Heart left ventricle (tissue), 16 donors: ENCODE data around the gene MAN1C1. TPM values are rescaled to one million over a fixed set of nuclear protein-coding genes. Genes with fewer than 3 reads are reported as not detected.

Experiments used
- ATAC-seq, 4 donors: fragments of 200-7000 bp; cut with Tn5 transposase; one replicate each; pipeline ENCODE4 v1.9.1; 2020 to 2022; ENCODE audit warnings: moderate library complexity in 4 of 4, mild to moderate bottlenecking in 3 of 4, moderate number of reproducible peaks in 1 of 4
- DNase-seq, 5 donors: peaks; one replicate each; pipeline ENCODE4 v3.0.0-alpha.2; 2020
- H3K27ac ChIP-seq, 12 donors: fragments of 200-600 bp; sonication (generic) in 4 of 12; one replicate each; pipeline versions ENCODE4 v1.5.0 to v1.8.0; 2016 to 2022; ENCODE audit warnings: mild to moderate bottlenecking in 2 of 12
- H3K27me3 ChIP-seq, 9 donors: fragments of 200-600 bp; sonication (generic) in 2 of 9; one replicate each; pipeline versions ENCODE4 v1.5.1 to v1.8.0; 2016 to 2022; ENCODE audit warnings: mild to moderate bottlenecking in 3 of 9
- H3K36me3 ChIP-seq, 9 donors: fragments of 200-600 bp; sonication (generic) in 2 of 9; one replicate each; pipeline versions ENCODE4 v1.5.0 to v1.8.0; 2018 to 2022; ENCODE audit warnings: mild to moderate bottlenecking in 2 of 9
- H3K4me1 ChIP-seq, 12 donors: fragments of 200-600 bp; sonication (generic) in 4 of 12; one replicate each; pipeline versions ENCODE4 v1.5.0 to v1.8.0; 2016 to 2022; ENCODE audit warnings: mild to moderate bottlenecking in 3 of 12
- H3K4me3 ChIP-seq, 12 donors: fragments of 200-600 bp; sonication (generic) in 4 of 12; one replicate each; pipeline versions ENCODE4 v1.5.0 to v1.8.0; 2017 to 2022; ENCODE audit warnings: mild to moderate bottlenecking in 9 of 12, moderate library complexity in 4 of 12
- H3K9me3 ChIP-seq, 12 donors: fragments of 200-600 bp; sonication (generic) in 4 of 12; one replicate each; pipeline versions ENCODE4 v1.5.0 to v1.8.0; 2016 to 2022; ENCODE audit warnings: mild to moderate bottlenecking in 1 of 12
- CTCF ChIP-seq, 12 donors: fragments of 200-600 bp; sonication (generic) in 4 of 12; IDR thresholded peaks; one replicate each; pipeline versions ENCODE4 v1.5.0 to v1.8.0; 2018 to 2022; ENCODE audit warnings: antibody characterized with exemption in 12 of 12, mild to moderate bottlenecking in 5 of 12
- POLR2A ChIP-seq, 2 donors: fragments of 450-650 bp; IDR thresholded peaks; one replicate each; pipeline ENCODE4 v1.6.1; 2017; ENCODE audit warnings: antibody characterized with exemption in 2 of 2, mild to moderate bottlenecking in 2 of 2, moderate library complexity in 2 of 2
- WGBS, 4 donors: extraction: QIAGEN DNeasy Blood & Tissue Kit in 2 of 4; methylation state at CpG; one replicate each; pipeline versions ENCODE4 v1.1.5 to v1.1.7; 2013 to 2018; 5-methylcytosine and 5-hydroxymethylcytosine counted together
- intact Hi-C, 10 donors: fragments of 100-400 bp; cut with DNase I; formaldehyde crosslinking; loops; one replicate each; pipeline versions ENCODE4 v1.11.1 to v1.14.2; 2022
- polyA plus RNA-seq, 2 donors: library from polyadenylated mRNA; stranded (reverse); fragments of 200-250 nt; gene quantifications; one replicate each; pipeline ENCODE4 v1.2.3, GENCODE V29; 2013
- total RNA-seq, 9 donors: library from RNA; depleted of rRNA in 2 of 9; stranded (reverse); fragments of >200 nt in 2 of 9; fragmentation: NEBNext Ultra II Directional in 3 of 9; extraction: Animal tissue kit (Norgen Biotek cat#: 25700) in 3 of 9; gene quantifications; one replicate each; pipeline versions ENCODE4 v1.1.0 to v1.2.4, GENCODE V29; 2016 to 2023
- donor health status: ischemic (EF 13 %, LVEDD 7.1; RV severe dilation, severe dysfunction).
- donor health status: healthy with polysubstance abuse.
- donor health status: DM: no; HTN: yes; CAD: no.
- donor health status: DM: no; HTN: no; CAD: no.
- donor health status: ischemic (EF 25% LVEDD 6.9; RV normal size, moderate dysfunction).
- donor health status: ischemic (EF 25% LVEDD 5.7; RV mildly dilated, moderate dysfunction).
- donor health status: healthy.
- donor health status: DM: yes; HTN: yes; CAD: no.
- donor health status: ischemic (EF 35%, LVEDD 5.7; RV mildly dilated, moderate dysfunction).
- donor health status: nonischemic (EF 11% LVEDD 7.7; RV severe dilation, severe dysfunction).
- donor health status: DM: yes; HTN: yes; CAD: no.
- donor health status: PGD.
- donor health status: ischemic (EF 29% LVEDD 5.4; RV normal size, mild dysfunction).
- donor health status: nonischemic (EF 23%, LVEDD 6.1; RV moderate dilation, normal function).

Gene MAN1C1
- total and polyA plus RNA-seq, 11 donors = 7.7 to 25.7 (median 14.7) TPM

DNA sequence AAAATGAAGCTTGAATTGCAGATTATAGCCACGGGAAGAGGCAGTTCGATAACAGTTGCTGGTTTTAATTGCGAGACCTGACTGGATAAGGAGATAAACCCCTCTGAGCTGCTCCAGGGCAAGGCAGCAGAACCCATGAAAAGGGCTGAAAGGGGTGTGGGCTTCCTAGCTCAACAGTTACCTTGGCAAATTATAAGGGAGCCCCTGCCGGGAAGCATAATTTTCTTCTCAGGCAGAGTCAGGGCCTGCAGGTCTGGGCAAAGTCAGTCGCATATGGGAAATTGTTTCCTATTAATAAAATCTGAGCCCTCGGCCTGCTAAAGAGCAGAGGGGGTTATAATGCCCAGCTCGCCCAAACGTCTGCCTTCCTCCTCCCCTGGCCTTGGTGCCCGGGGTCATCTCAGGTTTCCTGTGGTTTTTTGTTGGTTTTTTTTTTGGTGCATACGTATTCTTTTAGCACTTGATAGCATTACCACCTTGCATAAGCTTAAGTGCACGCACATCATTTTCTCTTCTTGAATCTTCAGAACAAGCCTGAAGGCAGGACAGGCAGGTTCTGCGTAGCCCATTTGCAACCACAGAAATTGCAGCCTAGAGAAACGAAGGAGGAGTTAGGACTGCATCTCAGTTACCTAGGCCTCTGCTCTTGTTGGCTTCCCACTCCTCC is 149.5 kb downstream of the MAN1C1 start:
- no peak for DNase-seq
- Histone ChIP-seq H3K27me3 (no peaks in the 10 kb centered on the region), H3K36me3 (peaks cover 0 to 10% (median 0%) of the 10 kb centered on the region in 9 donors), H3K9me3 (no peaks in the 10 kb centered on the region), H3K27ac (peak overlapping the region in 2 of 12 donors; percentile 32 to 52), H3K4me3 (no peak overlapping the region), H3K4me1 (peaks cover 0 to 39% (median 25%) of the 10 kb centered on the region in 12 donors)
- no peak for TF ChIP-seq CTCF (IDR thresholded peaks at IDR 0.05)
- no peak for TF ChIP-seq POLR2A (IDR thresholded peaks at IDR 0.05)
- 51 to 65% (median 59%) methylated on average over 13 of the region's 13 CpGs for WGBS, 4 donors
- ATAC-seq = no peak
- intact Hi-C loops = no loop called here

DNA sequence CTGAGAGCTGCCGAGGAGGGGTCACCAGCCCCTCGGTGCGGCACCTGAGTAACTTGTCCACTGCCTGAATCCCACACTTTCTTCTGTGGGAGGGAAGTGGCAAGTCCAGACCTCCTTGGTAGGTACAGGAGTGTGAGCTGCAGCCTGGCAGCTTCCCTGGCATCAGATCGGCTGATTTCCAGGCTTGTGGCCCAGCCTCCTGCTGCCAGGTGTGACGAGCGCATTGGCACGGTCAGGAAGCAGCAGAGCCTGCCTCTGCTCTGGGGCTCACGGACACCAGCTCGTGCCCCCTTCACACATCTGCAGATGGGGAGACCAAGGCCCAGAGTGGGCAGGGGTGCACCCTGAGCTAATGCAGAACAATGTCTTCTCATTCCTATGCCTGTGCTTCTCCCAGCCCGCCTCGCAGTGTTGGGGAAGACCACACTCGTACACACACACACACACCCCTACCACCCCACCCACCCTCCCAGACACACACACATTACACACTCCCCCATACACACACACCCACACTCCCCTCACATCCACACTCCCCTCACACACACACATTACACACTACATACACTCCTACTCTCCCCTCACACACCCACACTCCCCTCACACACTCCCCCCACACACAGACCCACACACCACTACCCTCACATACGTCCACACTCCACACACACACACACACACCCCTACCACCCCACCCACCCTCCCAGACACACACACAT is 150.3 kb downstream of the MAN1C1 start:
- Histone ChIP-seq H3K9me3 (no peaks in the 10 kb centered on the region), H3K27ac (peak overlapping the region in 2 of 12 donors; percentile 15 to 52), H3K4me3 (no peak overlapping the region), H3K4me1 (peaks cover 0 to 48% (median 29%) of the 10 kb centered on the region in 12 donors), H3K27me3 (no peaks in the 10 kb centered on the region), H3K36me3 (peaks cover 0 to 11% (median 2%) of the 10 kb centered on the region in 9 donors)
- ATAC-seq (peak in 3 of 4 donors; percentile 31 to 44 (median 38)), DNase-seq (peak in 1 of 5 donors; percentile 42)
- TF ChIP-seq POLR2A (IDR thresholded peaks at IDR 0.05) (no peak), CTCF (IDR thresholded peaks at IDR 0.05) (no peak)
- intact Hi-C loops = no loop called here
- 72 to 79% (median 78%) methylated on average over 6 to 13 of the region's 13 CpGs for WGBS, 4 donors

DNA sequence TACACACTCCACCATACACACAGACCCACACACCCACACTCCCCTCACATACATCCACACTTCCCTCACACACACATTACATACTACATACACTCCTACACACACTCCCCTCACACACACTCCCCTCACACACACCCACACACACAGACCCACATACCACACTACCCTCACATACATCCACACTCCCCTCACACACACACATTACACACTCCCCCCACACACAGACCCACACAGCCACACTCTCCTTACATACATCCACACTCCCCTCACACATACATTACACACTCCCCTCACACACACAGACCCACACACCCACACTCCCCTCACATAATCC is 150.8 kb downstream of the MAN1C1 start:
- Histone ChIP-seq H3K4me3 (no peak overlapping the region), H3K36me3 (peaks cover 0 to 17% (median 4%) of the 10 kb centered on the region in 9 donors), H3K27ac (no peak overlapping the region), H3K4me1 (peaks cover 0 to 52% (median 34%) of the 10 kb centered on the region in 12 donors), H3K27me3 (no peaks in the 10 kb centered on the region), H3K9me3 (no peaks in the 10 kb centered on the region)
- DNase-seq (no peak), ATAC-seq (no peak)
- TF ChIP-seq POLR2A (IDR thresholded peaks at IDR 0.05) (no peak), CTCF (IDR thresholded peaks at IDR 0.05) (no peak)
- intact Hi-C loops = no loop called here

DNA sequence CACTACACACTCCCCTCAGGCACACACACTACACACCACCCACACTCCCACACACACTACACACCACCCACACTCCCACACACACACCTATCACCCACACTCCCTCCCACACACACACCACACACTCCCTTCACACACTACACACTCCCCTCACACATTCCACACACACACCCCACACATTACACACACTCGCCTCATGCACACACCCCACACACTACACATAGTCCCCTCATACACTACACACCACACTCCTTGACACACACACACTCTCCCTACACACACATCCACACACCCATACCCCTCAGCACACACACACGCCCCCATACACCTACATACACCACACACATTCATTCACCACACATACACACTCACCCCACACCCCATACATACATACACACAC is 152.4 kb downstream of the MAN1C1 start:
- Histone ChIP-seq H3K27ac (peak overlapping the region in 1 of 12 donors; percentile 72), H3K9me3 (no peaks in the 10 kb centered on the region), H3K4me3 (no peak overlapping the region), H3K36me3 (peaks cover 0 to 16% (median 1%) of the 10 kb centered on the region in 9 donors), H3K4me1 (peaks cover 0 to 58% (median 35%) of the 10 kb centered on the region in 12 donors), H3K27me3 (no peaks in the 10 kb centered on the region)
- intact Hi-C loops = no loop called here
- DNase-seq (no peak), ATAC-seq (no peak)
- 95 to 97% (median 96%) methylated on average over 2 of the region's 2 CpGs for WGBS, 4 donors
- TF ChIP-seq CTCF (IDR thresholded peaks at IDR 0.05) (no peak), POLR2A (IDR thresholded peaks at IDR 0.05) (no peak)
